D721Med (cell line): ENCODE data around the gene MYMK.

ENCODE experiments used
- DNase-seq: peaks from one replicate; pipeline ENCODE4 v3.0.0; 2011; ENCODE audit warnings: low spot score; ENCODE audit not compliant: insufficient read length
- FAIRE-seq: peaks from 2 replicates; lab custom pipeline; 2011; peaks lifted over from hg19 to GRCh38; lab: Jason Lieb, UNC
- CTCF ChIP-seq: IDR thresholded peaks from 2 replicates; pipeline ENCODE4 v1.5.1; 2012; ENCODE audit warnings: mild to moderate bottlenecking, control low read depth; ENCODE audit not compliant: insufficient read depth; ENCODE audit errors: missing control alignments

Gene MYMK

DNA sequence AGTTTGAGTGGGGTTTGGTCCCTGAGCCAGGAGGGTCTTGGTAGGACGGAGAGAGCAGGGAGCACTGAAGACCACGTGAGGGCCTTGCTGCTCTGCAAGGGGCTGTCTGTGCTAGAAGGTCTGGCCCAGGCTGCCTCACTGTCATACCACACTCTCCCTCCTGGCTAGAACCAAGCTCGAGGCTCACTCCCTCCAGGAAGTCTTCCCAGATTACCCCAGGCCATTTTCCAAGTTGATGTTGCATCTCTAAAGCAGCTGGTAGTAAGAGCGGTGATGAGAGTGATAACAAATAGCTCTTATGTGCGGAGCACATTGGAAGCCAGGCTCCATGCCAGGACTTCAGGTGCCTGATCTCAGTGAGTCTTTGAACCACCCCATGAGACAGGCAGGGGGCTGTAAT, 6.6 kb downstream of the MYMK start:
- no peak for FAIRE-seq
- no peak for TF ChIP-seq CTCF
- no peak for DNase-seq

- FAIRE-seq (no peak), DNase-seq (no peak)
- no peak for TF ChIP-seq CTCF
These were observed 7.0 kb downstream of the MYMK start for GRCh38 chr9:133517711-133518110.

DNA sequence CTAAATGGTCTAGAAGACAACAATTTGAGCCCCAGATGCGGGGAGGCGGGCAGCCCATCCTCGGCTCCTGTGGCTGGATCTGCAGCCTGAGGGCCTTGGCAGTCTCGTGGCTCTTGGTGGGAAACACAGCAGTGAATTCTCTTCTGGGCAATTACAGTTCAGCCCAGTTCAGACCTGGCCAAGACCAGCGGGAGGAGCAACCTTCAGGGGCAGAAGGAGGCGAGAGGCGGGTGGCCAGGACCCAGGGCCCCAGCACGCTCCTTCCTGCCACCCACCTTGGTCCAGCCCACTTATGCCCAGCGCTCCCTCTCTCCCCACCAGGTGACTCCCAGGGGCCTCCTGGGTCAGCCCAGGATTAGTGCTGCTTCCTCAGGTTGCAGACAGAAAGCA, 7.8 kb downstream of the MYMK start:
- FAIRE-seq = no peak
- no peak for DNase-seq
- TF ChIP-seq CTCF = no peak

DNA sequence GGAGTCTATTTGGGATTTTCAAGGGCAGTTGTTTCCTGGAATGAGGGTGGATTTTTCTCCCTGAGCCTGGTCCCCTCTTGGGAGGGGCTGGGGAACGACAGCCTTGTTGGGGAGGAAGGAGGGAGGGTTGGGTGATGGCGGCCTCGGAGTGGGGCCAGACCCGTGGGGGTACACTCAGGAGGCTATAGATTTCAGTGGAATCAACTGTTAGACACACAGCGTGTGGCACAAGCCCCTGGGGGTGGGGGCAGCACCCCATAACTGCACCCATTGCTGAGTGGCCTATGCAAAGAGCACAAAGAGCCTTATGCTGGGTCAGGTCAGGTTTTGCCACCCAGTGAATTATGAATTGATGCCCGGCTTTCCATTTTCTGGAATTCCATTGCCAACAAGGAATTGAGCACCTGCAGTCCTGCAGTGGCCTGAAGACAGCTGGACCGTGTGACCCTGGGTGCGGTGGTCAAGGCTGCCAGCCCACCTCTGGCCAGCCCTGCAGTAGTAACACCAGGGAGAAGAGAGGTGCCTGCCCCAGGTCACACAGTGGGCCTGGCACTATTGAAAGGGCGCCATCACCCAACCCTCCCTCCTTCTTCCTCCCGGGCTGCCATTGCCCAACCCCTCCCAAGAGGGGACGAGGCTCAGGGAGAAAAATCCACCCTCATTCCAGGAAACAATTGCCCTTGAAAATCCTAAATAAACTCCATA, 8.4 kb downstream of the MYMK start:
- FAIRE-seq = no peak

GRCh38 chr9:133515615-133516255, 9.0 kb downstream of the MYMK start:
- DNase-seq = no peak
- TF ChIP-seq CTCF = no peak
- FAIRE-seq = no peak

More for the DNA sequence above, 8.4 kb downstream of the MYMK start:
- DNase-seq = no peak
- TF ChIP-seq CTCF = no peak

GRCh38 chr9:133515240-133515610, 9.5 kb downstream of the MYMK start:
- FAIRE-seq = no peak
- TF ChIP-seq CTCF = no peak
- DNase-seq = no peak
